ENCODE data around the gene TNNI2.

DNA sequence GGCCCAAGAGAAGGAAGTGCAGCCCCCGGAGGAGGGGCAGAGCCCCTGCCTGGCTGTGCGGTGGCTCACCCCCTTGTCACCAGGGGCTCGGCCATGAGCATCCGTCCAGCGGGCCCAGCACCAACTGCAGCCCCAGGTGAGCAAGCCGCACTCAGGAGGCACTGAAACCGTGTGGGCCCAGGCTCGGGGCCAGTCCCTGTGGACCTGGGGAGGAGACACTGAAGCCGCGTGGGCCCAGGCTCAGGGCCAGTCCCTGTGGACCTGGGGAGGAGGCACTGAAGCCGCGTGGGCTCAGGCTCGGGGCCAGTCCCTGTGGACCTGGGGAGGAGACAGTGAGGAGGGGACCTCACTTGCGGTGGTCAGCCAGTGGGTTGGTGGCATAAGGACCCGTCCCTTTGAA is 28.0 kb downstream of the TNNI2 start:
- TF ChIP-seq, protein P1, sequence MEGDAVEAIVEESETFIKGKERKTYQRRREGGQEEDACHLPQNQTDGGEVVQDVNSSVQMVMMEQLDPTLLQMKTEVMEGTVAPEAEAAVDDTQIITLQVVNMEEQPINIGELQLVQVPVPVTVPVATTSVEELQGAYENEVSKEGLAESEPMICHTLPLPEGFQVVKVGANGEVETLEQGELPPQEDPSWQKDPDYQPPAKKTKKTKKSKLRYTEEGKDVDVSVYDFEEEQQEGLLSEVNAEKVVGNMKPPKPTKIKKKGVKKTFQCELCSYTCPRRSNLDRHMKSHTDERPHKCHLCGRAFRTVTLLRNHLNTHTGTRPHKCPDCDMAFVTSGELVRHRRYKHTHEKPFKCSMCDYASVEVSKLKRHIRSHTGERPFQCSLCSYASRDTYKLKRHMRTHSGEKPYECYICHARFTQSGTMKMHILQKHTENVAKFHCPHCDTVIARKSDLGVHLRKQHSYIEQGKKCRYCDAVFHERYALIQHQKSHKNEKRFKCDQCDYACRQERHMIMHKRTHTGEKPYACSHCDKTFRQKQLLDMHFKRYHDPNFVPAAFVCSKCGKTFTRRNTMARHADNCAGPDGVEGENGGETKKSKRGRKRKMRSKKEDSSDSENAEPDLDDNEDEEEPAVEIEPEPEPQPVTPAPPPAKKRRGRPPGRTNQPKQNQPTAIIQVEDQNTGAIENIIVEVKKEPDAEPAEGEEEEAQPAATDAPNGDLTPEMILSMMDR (IDR thresholded peaks at IDR 0.05) = no peak
- TF ChIP-seq POLR2A (IDR thresholded peaks at IDR 0.05) = no peak

Measured in heart left ventricle (tissue), 13 donors.